NCI-H526 (cell line): ENCODE data around the gene HOATZ.

ENCODE experiments used
- DNase-seq, 2 experiments: peaks; one replicate each; lab custom pipeline; 2025; lab: John Stamatoyannopoulos, UW

HOATZ gene

DNA sequence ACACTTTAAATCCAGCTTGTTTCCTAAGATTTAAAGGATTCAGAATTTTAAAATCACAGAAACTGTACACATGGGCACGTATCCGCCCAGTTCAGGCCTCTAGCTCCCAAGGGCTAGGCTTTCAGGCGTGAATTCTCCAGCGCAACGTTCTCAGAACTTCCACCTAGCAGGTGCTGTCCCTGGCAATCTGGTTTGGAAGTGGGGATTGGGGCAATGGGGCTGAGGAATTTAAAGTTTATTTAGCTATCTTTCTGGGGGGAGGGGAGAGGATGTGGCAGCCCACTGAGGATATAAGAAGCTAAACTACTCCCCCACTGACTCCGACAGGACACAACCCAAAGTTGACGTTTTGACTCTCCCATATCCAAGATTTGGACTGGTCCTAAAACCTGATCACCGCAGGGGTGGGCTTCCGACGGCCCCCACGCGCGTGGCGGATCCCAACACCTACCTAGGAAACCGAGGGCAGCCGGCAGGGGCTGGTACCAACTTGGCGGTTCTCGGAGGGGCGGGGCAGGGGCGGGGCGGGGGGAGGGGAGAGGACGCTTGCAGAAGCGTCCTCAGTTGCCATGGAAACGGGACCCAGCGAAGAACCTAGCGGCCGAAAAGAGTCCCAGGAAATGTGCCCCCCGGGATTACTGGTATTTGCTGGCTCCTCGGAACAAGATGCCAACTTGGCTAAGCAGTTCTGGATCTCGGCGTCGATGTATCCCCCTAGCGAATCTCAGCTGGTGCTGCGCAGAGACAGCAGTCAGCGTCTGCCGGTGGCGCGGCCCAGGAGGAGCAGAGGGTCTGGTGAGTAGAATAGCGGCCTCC lies at the start of gene HOATZ:
HOATZ (plus strand) TSS at position 563 of the 816 bp plus-strand sequence; CDS start at position 570, 7 bp downstream.
- peak in 1 of 2 experiments; percentile 58 for DNase-seq

- no peak for DNase-seq
These were observed 49.2 kb upstream of the HOATZ start for GRCh38 chr11:111465400-111465799.

GRCh38 chr11:111466615-111467014 lies 48.0 kb upstream of the HOATZ start:
- no peak for DNase-seq

GRCh38 chr11:111469200-111469599 lies 45.4 kb upstream of the HOATZ start:
- DNase-seq = no peak

DNA sequence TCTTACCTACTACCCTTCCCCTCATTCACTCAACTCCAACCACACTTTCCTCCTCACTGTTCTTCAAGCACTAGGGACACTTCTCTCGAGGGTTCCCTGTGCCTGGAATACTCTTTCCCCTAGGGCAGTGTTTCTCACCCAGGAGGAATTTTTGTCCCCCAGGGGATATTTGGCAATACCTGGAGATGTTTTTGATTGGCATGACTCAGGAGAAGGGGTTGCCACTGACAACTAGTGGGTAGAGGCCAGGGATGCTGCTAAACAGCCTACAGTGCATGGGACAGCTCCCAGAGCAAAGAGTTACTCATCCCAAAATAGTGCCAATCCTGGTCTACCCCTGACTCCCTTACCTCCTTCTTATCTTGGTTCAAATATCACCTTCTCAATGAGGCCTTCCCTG lies 42.4 kb upstream of the HOATZ start:
- DNase-seq = no peak

GRCh38 chr11:111474432-111474831 lies 40.1 kb upstream of the HOATZ start:
- no peak for DNase-seq

DNA sequence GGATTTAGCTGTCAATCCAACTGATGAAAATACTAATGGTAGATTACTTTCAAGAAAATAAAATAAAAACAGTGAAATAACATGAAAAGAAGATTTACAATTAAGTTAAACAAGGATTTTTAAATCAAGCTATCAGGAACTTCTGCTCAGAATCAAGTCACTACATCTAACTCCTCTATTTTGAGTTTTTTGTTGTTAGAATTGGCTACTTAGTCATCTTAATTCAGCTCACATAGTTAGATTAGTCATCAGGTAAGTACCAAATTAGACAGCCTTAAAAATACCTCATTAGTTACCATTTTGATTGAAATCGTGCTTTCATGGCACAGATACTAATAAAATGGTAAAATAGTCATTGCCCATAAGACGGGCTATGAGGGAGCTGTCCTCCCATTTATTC lies 38.2 kb upstream of the HOATZ start:
- no peak for DNase-seq

DNA sequence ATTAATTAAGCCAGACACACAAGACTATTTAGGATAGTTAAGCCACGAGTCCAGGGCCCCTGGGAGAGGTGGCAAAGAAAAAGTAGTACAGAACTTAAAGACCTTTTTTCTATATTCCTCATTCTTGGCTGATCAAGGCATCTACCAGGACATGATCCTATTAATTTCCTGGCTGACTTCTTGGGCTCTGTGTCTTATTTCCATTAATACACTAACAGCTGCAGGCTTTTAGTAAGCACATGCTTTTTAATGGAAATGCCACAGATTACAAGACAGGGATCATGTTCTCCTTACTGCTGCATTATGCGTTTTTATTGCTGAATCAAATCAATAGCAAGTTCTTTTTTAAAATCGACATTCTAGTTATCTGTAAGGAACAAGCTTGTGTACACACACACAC lies 37.6 kb upstream of the HOATZ start:
- DNase-seq = no peak

GRCh38 chr11:111477898-111478297 lies 36.7 kb upstream of the HOATZ start:
- DNase-seq = no peak

GRCh38 chr11:111479666-111480065 lies 34.9 kb upstream of the HOATZ start:
- DNase-seq = no peak

GRCh38 chr11:111483431-111483830 lies 31.1 kb upstream of the HOATZ start:
- DNase-seq = no peak

DNA sequence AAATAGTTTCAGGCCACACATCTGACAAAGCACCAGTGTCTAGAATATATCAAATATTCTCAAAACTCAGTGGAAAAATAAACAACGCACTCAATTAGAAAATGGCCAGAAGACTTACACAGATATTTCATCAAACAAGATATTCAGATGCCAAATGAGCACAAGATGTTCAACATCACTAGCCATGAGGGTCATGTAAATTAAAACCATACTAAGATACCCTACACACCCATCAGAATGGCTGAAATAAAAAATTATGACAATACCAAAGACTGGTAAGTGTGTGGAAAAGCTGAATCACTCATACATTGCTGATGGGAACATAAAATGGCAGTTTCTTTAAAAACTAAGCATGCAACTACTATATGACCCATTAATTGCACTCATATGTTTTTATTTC lies 24.1 kb upstream of the HOATZ start:
- no peak for DNase-seq

- no peak for DNase-seq
These were observed 20.5 kb upstream of the HOATZ start for GRCh38 chr11:111494040-111494439.

DNA sequence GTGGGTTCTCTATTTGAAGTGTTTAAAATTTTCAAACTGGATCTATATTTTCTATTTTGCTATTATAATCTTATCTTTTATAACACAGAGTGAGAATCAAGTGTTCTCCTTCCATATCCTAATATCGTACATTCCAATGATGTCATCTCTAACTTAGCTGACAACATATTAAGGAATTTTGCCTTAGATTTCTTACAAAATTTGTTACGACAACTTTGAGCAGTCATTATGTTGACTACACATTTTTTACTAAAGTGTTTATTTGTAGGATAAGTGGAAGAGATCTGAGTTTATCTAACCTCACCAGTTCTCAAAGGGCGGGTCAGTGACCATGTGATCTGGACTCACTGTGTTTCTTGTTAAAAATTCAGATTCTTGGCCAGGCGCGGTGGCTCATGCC lies 15.1 kb upstream of the HOATZ start:
- DNase-seq = no peak

- DNase-seq = no peak
These were observed 14.1 kb upstream of the HOATZ start for GRCh38 chr11:111500481-111500880.

DNA sequence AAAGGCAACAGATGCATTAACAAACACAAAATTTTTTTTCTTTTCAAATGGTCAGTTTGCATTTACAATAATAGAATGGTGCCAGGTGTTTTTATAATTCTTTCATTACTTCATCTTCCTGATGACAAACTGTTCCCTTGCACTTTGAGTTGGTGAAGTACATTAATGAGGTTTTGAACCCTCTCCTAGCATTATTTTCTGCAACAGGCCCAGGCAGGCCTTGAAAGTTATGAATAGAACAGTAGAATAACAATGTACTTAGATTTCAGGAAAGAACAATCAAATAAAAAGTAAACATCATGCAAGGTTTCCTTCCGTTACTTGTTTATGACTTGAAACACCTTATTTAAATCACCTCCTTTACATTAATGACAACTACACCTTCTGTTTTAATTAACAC lies 12.0 kb upstream of the HOATZ start:
- DNase-seq = no peak

DNA sequence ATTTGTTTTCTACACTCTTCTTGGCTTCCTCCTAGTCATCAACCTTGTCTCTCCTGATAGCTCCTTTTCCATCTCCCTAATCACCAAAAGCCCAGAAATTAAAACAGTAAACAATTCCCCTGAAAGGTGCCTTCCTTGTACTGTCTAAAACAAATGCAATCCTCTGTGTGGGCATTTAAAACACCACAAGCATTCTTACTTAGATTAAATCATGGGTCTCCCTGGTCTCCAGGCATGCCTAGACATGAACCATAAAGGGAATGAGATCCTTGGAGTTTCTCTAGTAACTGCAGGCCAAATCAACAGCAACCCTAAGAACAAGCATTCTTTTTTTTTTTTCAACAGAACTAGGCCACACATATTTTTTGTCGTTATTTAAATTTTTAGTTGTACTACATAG lies 4.3 kb upstream of the HOATZ start:
- DNase-seq = peak in 1 of 2 experiments; percentile 33

GRCh38 chr11:111512296-111513239 lies 2.0 kb upstream of the HOATZ start, which contains the start of gene BTG4:
Gene BTG4 (minus strand): TSS chr11:111512386. CDS start chr11:111498776, 13,610 bp downstream.
- peak; percentile 38 to 90 for DNase-seq

- no peak for DNase-seq
These were observed 1.4 kb upstream of the HOATZ start for GRCh38 chr11:111513240-111513605.

DNA sequence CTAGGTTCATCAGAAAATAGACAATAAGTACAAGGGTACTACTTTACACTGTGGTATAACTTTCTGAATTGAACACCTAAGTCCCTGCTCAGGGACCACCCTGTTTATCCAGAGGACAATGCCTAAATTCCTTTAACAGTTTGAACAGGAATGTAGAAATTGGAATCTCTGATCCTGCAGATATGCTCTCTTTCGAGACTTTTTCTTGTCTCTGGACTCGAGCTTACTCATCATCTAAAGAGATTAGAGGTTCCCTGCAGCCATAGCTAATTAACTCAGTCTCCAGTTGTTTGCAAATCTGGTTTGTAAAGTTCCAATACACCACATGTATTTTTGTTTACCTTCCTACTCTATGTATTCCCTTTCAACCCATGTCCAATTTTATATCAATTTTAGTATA lies 1.0 kb downstream of the HOATZ start:
- DNase-seq = no peak

DNA sequence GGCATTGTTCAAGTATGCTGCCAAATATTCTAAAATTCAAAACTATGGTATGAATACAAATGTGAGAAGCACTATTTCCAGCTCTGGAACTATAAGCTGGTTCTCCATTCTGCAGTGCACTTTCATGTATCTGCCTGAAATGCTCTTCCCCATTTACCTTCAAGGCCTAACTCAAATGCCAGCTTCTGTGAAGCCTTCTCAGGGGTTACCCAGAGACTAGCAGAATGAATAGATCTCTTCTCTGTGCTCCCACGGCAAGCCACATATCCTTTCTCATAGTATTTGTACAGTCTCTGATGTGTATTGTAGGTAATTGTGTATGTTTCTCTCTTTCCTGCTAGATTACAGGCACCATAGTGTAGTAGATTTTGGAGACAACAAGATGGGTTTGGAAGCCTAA lies 4.1 kb downstream of the HOATZ start:
- DNase-seq = no peak

GRCh38 chr11:111520560-111520959 lies 6.0 kb downstream of the HOATZ start:
- no peak for DNase-seq

GRCh38 chr11:111521135-111521534 lies 6.6 kb downstream of the HOATZ start:
- no peak for DNase-seq
